H54 (cell line): ENCODE data around the gene RSPH1.
A peak's percentile ranks its signal among the peaks of the same experiment; 100 is the strongest.
"Not testable (repeated sequence)": the region's sequence is repeated elsewhere in the genome, so short reads cannot be mapped to it uniquely, and the experiment has no call there.

ENCODE experiments used
- DNase-seq: peaks from one replicate; pipeline ENCODE4 v3.0.0; 2011; ENCODE audit warnings: low spot score, mixed read lengths; ENCODE audit not compliant: insufficient read length
- FAIRE-seq: peaks from 3 replicates; lab custom pipeline; 2011; peaks lifted over from hg19 to GRCh38; lab: Jason Lieb, UNC
- POLR2A ChIP-seq: IDR thresholded peaks from 2 replicates; pipeline ENCODE4 v1.6.1; 2011; ENCODE audit warnings: low read depth, mild to moderate bottlenecking, low read length

The RSPH1 gene

DNA sequence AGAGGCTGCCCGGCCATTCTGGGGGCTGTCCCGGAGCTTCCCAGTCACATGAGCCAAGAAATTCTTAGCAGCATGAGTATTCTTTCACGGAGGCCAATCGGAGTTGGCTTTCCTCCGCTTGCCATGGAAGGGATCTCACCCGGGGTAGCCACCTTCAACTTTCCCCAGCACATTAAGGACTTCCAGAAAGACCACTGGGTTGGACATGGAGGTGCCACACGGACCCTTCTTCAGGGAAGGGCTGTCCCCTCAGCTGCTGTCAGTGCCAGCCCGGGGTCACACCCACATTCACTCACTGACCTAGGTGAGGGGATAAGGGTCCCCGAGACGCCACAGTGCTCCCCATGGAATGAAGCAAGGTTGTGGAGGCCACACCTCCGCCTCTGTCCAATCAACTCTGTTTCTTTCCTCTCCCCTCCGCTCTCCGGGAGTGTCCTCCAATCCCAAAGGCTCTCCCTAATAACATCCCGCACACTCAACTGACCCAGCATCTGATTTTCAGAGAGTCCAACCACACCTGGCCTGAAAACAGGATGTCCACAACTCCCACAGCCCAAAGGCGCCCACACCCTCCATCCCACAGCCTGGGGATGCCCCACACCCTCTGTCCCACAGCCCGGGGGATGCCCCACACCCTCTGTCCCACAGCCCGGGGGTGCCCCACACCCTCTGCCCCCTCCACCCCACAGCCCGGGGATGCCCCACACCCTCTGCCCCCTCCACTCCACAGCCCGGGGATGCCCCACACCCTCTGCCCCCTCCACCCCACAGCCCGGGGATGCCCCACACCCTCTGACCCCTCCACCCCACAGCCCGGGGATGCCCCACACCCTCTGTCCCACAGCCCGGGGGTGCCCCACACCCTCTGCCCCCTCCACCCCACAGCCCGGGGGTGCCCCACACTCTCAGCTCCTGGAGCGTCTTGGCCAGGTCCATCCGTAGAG lies 19.4 kb downstream of the RSPH1 start:
- FAIRE-seq (no peak), DNase-seq (no peak)
- no peak for TF ChIP-seq POLR2A

GRCh38 chr21:42475526-42476387 lies 20.3 kb downstream of the RSPH1 start:
- no peak for FAIRE-seq
- DNase-seq, result no peak
- no peak for TF ChIP-seq POLR2A

DNA sequence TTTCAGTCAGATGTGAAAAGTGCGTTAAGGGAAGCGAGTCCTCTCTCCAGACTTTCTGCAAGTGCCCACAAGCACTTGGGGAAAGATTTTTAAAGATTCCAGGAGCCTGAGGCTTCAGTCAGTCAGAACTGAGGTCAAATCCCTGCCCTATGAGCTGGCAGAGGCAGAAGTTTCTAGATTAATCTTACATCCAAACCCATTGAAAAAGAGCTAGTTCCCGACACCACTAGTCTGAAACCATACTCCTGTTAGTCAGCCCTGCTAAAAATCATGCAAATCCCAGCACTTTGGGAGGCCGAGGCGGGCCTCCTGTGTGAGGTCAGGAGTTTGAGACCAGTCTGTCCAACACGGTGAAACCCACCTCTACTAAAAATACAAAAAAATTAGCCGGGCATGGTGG lies 21.0 kb downstream of the RSPH1 start:
- no peak for FAIRE-seq
- no peak for TF ChIP-seq POLR2A

GRCh38 chr21:42474043-42474831 lies 21.8 kb downstream of the RSPH1 start:
- TF ChIP-seq POLR2A, result no peak
- FAIRE-seq, result peak; percentile 61
- DNase-seq, result peak; percentile 91

More for the DNA sequence above, 21.0 kb downstream of the RSPH1 start:
- no peak for DNase-seq

DNA sequence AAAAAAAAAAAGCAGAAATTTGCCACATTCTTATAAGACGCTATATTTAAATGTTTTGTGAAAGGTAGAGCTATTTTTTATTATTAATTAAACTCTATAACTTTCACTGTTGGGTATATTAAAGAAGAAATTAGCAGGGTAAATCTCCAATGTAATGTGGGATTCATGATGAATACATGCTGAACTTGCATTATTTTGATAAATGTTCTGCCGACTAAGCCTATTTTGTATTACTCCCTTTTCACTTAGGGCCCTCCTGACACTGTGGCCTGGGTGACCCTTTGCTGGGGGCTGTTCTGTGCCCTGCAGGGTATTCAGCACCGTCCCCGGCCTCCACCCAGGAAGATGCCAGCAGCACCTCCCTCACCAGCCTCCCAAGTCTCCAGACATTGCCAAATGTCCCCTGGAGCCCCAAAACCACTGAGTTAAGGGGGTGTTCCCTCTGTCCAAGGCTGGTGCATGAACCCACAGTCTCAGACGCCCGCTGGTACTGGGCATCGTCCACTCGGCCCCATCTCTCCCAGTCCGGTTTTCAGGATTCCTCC lies 22.5 kb downstream of the RSPH1 start:
- TF ChIP-seq POLR2A, result no peak
- FAIRE-seq (no peak), DNase-seq (no peak)

DNA sequence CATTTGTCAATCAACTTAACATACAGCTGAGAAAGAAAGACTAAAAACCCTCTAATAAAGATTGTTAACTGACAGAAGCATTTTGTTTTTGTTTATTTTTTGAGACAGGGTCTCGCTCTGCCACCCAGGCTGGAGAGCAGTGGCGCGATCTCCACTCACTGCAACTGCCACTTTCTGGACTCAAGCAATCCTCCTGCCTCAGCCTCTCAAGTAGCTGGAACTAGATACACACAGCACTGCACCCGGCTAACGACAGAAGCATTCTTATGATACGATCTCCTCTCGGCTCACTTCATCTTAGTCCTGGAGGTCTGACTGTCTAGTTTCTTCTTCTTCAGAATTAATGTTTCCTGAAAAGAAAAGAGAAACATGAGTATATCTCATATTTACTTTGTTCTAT lies 23.5 kb downstream of the RSPH1 start:
- TF ChIP-seq POLR2A, result no peak
- DNase-seq, result no peak
- no peak for FAIRE-seq

DNA sequence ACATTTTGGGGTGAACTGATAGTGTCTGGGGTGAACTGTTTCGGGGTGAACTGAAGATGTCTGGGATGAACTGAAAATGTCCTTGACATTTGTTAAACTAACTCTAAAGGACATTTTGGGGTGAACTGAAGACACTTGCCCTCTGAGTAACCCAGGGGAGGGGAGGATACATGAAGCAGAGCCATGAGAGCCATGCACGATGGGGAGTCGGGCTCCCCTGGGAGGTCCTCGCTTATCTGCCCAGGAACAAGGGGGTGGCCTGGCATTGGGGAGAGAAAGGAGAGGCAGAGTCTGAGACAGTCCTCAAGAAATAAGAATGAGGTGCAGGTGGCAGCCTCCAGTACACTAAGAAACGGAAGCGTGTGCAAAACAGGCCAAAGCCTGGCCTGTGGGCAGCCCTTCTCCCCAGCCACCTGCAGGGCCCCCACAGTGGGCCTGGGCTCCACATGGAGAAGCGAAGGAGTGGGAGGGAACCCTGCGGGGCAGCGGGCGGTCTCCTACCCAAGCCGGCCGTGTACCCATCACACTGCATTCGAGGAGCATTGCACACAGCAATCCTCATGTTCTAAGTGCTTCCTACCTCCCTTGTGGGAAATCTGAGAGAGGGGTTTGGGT lies 24.2 kb downstream of the RSPH1 start:
- no peak for TF ChIP-seq POLR2A
- FAIRE-seq, result no peak
- DNase-seq, result no peak

DNA sequence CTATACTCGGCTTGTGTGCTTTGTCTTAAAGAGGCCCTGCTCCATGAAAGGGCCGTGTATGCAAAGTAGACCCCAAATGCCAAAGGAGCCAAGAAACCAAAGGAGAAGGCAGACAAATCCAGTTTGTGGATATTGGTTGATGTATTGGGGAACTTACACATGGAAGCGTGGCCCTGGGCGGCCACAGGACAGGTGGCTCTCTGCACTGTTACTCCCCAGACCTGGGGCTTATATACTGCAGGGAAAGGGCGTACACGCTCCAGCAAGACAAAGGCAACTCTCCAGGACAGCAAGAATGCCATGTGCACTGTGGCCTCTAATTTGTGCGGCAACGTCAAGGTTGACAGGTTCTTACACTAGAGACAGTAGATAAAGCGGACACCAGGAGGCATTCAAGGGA lies 24.8 kb downstream of the RSPH1 start:
- no peak for FAIRE-seq
- no peak for TF ChIP-seq POLR2A

GRCh38 chr21:42469726-42470125 lies 26.3 kb downstream of the RSPH1 start:
- not testable (repeated sequence) for DNase-seq, FAIRE-seq

More for the DNA sequence above, 24.8 kb downstream of the RSPH1 start:
- no peak for DNase-seq

DNA sequence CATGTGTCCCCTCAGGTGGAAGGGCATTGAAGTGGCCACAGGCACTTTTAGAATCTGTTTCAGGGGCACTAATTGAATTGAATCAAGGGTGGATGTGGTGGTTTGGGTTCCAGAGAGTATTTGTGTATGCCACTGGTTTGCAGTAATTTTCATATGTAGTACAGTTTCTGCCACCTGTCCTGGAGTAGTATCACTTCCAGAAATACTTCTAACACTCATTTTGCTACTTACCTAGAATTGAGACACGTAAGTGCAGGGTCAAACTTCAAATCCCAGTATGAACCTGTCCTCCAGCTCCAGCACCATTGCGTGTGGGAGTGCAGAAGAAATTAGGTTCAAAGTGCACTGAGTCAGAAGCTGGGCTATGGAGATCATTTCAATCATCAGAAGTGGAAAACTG lies 26.8 kb downstream of the RSPH1 start:
- no peak for FAIRE-seq
- TF ChIP-seq POLR2A, result no peak
- no peak for DNase-seq

GRCh38 chr21:42468491-42469131 lies 27.4 kb downstream of the RSPH1 start:
- TF ChIP-seq POLR2A, result no peak
- DNase-seq (no peak), FAIRE-seq (no peak)
